Measurements from ENCODE around the gene CEACAM8.
"Not testable (repeated sequence)": the region's sequence is repeated elsewhere in the genome, so short reads cannot be mapped to it uniquely, and the experiment has no call there.

CEACAM8 gene

DNA sequence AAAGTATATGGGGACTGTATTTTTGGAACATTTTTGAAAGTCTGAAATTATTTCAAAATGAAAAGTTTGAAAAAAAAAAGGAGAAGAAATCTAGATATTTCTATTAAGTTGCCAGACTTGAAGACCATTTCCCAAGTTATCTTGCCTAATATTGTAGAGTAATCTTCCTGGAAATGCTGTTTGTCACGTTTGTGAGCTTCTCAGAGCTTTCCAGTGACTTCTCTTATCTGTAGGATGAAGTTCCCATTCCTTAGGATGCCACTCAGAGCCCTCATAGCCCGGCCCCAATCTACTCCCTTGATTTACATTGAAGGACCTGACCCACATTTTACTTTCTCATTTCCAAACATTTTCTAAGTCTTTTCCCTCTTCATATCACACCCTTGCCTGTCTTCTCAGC is 23.6 kb downstream of the CEACAM8 start:
- DNase-seq: no peak

DNA sequence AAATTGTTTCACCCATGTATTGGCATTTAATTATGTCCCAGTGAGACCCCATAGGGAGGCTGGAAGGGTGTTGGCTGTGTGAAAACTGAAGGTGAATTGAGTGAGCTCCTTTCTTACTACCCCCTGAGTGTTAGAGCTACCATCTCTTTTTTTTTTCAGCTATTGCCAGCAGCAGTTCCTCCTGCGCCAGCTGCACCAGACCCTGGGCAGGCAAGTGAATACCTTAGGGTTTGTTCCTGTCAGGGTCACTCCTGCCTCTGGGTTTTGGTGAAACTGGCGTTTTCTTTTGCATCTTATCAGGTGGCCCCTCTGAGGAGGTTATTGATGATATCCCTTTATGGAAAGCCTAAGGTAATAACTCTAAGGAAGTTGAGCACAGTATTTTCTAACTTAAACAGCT is 25.5 kb downstream of the CEACAM8 start:
- no peak for DNase-seq

GRCh38 chr19:42568006-42568405 is 26.7 kb downstream of the CEACAM8 start:
- DNase-seq: no peak

DNA sequence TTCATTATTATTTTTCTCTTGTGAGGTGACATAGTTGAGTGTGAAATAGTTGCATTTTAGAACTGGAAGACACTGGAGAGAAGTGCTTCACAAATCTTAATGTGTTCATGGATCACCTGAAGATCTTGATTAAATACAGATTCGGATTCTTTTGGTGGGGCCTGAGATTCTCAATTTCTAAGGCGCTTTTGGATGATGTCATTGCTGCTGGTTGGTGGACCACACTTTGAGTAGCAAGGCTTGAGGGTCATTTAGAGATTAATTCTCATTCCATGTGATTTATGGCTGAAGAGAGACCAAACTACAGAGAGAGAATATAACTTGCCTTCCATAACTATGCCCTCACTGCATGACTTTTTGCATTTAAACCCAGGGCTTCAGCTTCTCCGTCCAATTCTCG is 27.2 kb downstream of the CEACAM8 start:
- no peak for DNase-seq

GRCh38 chr19:42563352-42564210 is 31.1 kb downstream of the CEACAM8 start:
- DNase-seq: peak; percentile 44

GRCh38 chr19:42561512-42561911 is 33.2 kb downstream of the CEACAM8 start:
- no peak for DNase-seq

DNA sequence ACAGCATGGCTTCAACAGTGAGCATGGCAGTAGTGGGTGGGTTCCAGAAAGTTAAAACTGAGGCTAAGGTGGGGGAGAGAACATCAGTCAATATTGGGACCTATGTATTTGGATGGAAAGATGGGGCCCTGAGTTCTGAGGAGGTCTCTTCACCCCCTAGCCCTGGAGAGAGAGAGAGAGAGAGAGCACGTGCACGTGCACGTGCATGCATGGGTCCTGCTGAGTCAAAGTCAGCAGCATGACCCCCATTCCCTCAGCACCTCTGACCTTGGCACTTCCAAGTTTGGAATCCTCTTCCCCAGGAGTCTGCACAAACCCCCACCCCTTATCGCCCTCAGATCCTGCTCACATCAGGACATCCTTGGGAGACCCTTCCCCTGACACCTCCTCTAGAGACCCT is 34.0 kb downstream of the CEACAM8 start:
- no peak for DNase-seq

DNA sequence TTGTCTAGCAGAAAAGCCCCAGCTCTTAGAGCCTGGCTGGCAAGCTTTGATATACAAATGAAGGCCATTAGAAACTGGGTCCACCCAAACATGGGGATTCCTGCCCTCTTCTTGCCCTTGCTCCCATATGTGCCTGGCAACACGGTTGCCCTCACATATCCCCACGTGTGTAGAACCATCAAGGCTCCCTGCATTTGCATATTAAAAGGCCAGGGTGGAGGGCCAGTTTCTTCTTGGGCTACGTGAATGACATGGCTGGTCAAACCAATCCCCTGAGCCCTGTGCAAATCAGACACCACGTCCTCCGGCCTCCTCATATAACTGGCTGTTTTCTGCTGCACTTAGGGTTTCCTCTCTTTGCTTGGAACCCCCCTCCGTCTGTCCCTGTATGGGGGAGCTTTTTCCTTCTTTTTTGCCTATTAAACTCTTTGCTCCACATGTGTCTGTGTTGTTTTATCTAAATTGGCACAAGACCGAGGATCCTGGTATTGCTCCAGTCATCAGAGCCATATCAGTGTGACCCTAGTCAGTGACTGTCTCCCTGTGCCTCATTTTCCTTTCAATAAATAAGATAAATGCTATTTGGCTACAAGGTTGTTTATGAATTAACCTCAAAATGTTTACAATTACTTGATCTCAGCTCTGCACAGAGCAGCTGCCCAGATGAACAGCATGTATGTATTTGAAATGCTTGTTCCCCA is 36.1 kb downstream of the CEACAM8 start:
- DNase-seq: no peak

DNA sequence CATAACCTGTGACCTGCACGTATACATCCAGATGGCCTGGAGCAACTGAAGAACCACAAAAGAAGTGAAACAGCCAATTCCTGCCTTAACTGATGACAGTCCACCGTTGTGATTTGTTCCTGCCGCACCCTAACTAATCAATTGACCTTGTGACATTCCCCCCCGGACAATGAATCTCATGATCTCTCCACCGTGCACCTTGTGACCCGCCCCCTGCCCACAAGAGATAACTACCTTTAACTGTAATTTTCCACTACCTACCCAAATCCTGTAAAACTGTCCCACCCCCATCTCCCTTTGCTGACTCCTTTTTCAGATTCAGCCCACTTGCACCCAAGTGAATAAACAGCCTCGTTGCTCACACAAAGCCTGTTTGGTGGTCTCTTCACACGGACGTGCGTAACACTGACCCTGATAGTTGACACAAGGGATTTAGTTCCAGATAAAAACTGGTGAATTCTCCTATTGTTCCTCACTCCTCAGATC is 37.3 kb downstream of the CEACAM8 start:
- DNase-seq: not testable (repeated sequence)

- no peak for DNase-seq
Measured at GRCh38 chr19:42555801-42556200, 38.9 kb downstream of the CEACAM8 start.

DNA sequence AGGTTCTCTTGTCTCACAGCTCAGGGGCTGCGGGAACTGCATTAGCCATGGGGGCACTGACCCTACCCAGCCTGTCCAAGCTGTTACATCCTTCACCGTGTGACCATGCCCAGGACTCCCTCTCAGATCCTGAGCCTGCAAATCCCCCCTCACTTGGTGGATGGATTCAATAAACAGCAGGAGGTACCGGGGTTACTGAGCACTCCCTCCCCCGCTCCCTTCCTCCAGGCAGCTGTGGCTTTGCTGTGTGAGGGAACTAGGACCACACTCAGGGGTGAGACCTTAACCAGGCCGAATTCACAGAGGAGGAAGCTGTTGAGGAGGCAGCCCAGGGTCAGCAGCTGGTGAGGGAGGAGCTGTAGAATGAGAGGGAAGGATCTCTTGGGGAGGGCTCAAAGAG is 39.4 kb downstream of the CEACAM8 start:
- DNase-seq: no peak

- DNase-seq: no peak
Measured at GRCh38 chr19:42554046-42554575, 40.6 kb downstream of the CEACAM8 start.

DNA sequence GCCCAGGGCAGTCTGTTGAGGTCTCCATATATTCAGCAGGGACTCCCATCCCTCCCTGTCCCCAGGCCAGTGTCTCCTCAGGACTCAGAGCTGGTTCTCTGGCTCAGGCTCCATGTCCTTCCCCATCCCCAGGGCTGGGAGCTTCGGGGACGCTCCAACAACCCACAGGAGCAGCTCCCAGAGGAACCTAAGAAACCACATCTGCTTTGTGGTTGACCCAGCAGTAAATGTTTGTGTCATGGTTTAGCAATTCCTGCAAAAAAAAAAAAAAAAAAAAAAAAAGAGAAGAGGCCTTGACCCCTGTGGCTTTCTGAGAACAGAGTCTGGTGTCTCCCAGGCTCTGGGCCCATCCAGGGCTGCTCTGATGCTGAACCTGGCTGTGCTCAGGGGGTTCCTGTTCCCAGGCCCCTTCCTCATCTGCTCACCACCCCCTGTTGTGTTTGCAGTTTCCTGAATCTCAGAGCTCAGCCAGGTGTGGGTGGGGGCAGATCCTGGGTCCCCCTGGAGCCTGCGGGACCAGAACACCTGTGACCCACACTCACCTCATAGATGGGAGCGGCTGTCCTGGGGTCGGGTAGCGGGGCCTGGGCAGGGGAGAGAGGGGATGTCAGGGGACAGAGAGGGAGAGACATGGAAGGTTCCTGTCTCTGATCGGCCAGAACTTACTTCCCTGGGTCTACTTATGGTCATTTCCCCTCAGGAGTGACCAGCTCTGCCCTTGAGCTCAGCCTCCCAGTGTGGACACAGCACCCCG is 41.3 kb downstream of the CEACAM8 start:
- no peak for DNase-seq

DNA sequence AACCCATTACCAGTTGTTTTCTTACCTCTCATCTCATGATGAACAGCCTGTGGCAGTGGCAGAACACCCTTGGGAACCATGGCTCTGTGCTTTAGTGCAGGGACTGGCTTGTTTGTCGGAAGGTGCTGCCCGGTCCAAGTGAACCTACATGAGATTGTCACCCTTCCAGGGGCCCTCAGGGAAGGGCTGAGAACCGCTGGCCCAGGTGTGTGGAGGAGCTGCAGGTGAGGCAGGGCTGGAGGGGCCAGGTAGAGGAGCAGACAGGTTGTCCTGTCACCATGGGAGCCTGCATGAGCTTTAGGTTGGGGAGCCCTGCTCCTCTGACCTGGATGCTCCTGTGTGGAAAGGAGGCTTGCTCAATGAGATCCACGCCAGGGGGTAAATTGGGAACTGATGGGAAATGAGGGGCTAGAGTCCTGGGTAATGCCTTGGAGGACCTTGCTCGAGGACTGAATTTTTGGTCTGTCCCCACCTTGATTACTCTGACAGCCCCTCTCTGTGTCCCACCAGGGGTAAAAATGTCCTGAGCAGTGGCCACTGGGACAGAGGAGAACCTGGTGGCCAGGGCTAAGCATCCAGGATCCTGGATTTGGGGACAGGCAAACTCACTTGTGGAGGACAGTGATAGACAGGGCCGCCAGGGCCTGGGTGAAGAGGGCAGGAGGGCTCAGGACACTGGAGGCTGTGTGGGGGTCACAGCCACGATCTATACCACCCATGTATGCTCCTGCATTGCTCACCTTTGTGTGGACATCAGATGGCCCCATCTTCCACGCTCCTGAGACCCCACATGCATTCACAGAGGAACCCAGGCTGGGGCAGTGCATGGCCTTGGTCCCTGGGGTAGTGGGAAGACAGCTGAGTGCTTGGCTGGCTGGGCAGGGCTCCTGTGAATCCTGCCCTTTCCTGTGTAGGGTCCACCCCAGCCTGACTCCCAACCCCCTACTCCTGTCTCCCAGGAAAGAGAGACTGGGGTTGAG is 42.3 kb downstream of the CEACAM8 start:
- DNase-seq: no peak

- not testable (repeated sequence) for DNase-seq
Measured at GRCh38 chr19:42550521-42550920, 44.2 kb downstream of the CEACAM8 start.

DNA sequence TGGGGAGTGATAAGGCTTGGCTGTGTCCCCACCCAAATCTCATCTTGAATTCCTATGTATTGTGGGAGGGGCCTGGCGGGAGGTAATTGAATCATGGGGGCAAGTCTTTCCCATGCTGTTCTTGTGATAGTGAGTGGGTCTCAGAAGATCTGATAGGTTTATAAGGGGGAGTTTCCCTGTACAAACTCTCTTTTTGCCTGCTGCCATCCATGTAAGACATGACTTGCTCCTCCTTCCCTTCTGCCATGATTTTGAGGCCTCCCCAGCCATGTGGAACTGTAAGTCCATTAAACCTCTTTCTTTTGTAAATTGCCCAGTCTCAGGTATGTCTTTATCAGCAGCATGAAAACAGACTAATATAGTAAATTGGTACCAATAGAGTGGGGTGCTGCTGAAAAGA is 45.7 kb downstream of the CEACAM8 start:
- not testable (repeated sequence) for DNase-seq

DNA sequence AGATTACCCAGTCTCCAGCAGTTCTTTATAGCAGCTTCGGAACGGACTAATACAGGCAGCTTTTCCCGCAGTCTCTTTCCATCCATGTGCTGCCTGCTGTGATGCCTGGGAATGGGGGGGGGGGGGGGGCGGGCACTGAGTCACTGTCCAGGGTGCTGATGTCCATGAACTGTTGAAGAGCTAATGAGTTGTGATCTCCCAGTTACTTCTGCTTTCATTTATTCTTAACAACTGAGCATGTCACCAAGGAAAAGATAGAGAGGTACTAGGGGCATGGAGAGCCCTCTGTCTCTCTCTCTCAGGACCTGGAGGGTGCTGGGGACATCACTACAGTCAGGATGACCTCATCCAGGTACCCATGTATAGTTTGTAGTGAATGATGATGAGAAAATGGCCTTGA is 46.2 kb downstream of the CEACAM8 start:
- no peak for DNase-seq

GRCh38 chr19:42547929-42548328 is 46.8 kb downstream of the CEACAM8 start:
- DNase-seq: no peak

DNA sequence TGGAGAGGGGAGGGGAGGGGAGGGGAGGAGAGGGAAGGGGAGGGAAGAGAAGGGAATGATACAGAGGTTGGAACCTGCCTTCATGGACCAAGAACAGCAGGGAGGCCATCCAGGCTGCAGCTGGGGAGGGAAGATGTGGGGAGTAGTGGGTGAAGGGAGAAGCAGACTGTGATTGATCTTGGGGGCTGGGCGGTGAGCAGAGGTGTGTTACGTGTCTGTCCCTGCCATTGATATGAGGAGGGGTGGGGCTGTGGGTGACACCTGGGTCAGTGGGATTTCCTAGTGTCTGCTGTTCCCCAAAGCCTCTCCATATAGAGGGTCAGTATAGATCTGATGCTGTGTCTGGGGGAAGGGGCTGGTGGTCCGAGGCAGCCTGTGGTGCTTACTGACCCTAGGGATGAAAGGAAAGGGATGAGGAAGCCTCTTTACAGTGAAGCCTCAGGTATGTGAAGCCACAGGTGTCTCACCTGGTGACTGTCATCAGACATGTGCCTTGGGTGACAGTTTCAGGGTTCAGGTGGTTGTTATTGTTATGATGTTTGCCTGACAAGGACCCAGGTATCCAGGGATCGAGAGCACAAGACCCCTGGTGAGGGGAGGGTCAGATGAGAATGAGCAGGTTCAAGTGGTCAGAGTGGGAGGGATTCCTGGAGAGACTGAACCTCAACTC is 47.8 kb downstream of the CEACAM8 start:
- no peak for DNase-seq

- DNase-seq: no peak
Measured at GRCh38 chr19:42544146-42544545, 50.6 kb downstream of the CEACAM8 start.

GRCh38 chr19:42542791-42543190 is 51.9 kb downstream of the CEACAM8 start:
- DNase-seq: no peak
